Ovary (tissue), 9 donors: Measurements from ENCODE around the gene PLXDC2. TPM values are rescaled to one million over a fixed set of nuclear protein-coding genes. Genes with fewer than 3 reads are reported as not detected.

ENCODE experiments used
- DNase-seq, 5 donors: peaks; one replicate each; pipeline ENCODE4 v3.0.0-alpha.2; 2019 to 2020
- H3K27ac ChIP-seq, 2 donors: fragments of 200-600 bp; one replicate each; pipeline versions ENCODE4 v1.5.1 to v1.8.0; 2019 to 2022
- H3K27me3 ChIP-seq: fragments of 200-600 bp; one replicate; pipeline ENCODE4 v1.8.0; 2022
- H3K36me3 ChIP-seq: fragments of 200-600 bp; sonication (generic); one replicate; pipeline ENCODE4 v1.5.1; 2019
- H3K4me1 ChIP-seq: one replicate; pipeline ENCODE4 v1.8.1; 2013; ENCODE audit warnings: mild to moderate bottlenecking, moderate library complexity; ENCODE audit not compliant: insufficient read depth
- H3K4me3 ChIP-seq: fragments of 200-600 bp; sonication (generic); one replicate; pipeline ENCODE4 v1.5.1; 2017
- H3K9me3 ChIP-seq, 2 donors: fragments of 200-600 bp in 1 of 2; sonication (generic) in 1 of 2; one replicate each; pipeline versions ENCODE4 v1.5.1 to v1.8.1; 2013 to 2019; ENCODE audit warnings: mild to moderate bottlenecking in 1 of 2, moderate library complexity in 1 of 2
- CTCF ChIP-seq, 3 donors: fragments of 450-650 bp in 2 of 3; fragments of 200-600 bp in 1 of 3; IDR thresholded peaks; one replicate each; pipeline versions ENCODE4 v1.5.1 to v1.8.0; 2016 to 2022; ENCODE audit warnings: antibody characterized with exemption in 3 of 3, mild to moderate bottlenecking in 1 of 3
- EP300 ChIP-seq: sonication (generic); formaldehyde crosslinking; IDR thresholded peaks from one replicate; pipeline ENCODE4 v1.6.1; 2017; ENCODE audit warnings: antibody characterized with exemption
- POLR2A ChIP-seq: fragments of 450-650 bp; IDR thresholded peaks from one replicate; pipeline ENCODE4 v1.6.1; 2017; ENCODE audit warnings: antibody characterized with exemption, mild to moderate bottlenecking, moderate library complexity
- WGBS, 3 donors: extraction: QIAGEN DNeasy Blood & Tissue Kit in 1 of 3; methylation state at CpG; one replicate each; pipeline versions ENCODE4 v1.1.5 to v1.1.7; 2013 to 2017; 5-methylcytosine and 5-hydroxymethylcytosine counted together
- intact Hi-C, 4 donors: fragments of 100-400 bp; cut with DNase I; formaldehyde crosslinking; loops; one replicate each; pipeline versions ENCODE4 v1.11.0 to v1.15.1; 2022 to 2023
- polyA plus RNA-seq, 2 donors: library from polyadenylated mRNA; stranded (reverse); fragments of 200-250 nt in 1 of 2; fragments of 350-450 nt in 1 of 2; fragmentation: Illumina TruSeq in 1 of 2; extraction: RNeasy Lipid Tissue Mini Kit (QIAGEN cat#74804) in 1 of 2; gene quantifications; one replicate each; pipeline ENCODE4 v1.2.3, GENCODE V29; 2013 to 2014
- total RNA-seq, 7 donors: library from RNA; depleted of rRNA in 2 of 7; stranded (reverse); fragments of >200 nt in 2 of 7; fragmentation: NEBNext Ultra II Directional in 3 of 7; extraction: Animal tissue kit (Norgen Biotek cat#: 25700) in 3 of 7; gene quantifications; one replicate each; pipeline versions ENCODE4 v1.1.0 to v1.2.4, GENCODE V29; 2016 to 2023
- donor health status: DM: no; HTN: no; CAD: no; lungs with moderate emphysema.
- donor health status: DM: no; HTN: no; CAD: no.
- donor health status: Bipolar disorder and iron deficiency.
- donor health status: DM: yes; HTN: yes; CAD: no.
- donor health status: DM: no; HTN: no; CAD: no.
- donor health status: DM: yes; HTN: yes; CAD: no.

Gene PLXDC2
- total and polyA plus RNA-seq, 9 donors = 13.6 to 76.0 (median 38.0) TPM

GRCh38 chr10:20274571-20274970 is 458.3 kb downstream of the PLXDC2 start:
- Histone ChIP-seq H3K9me3 (no peaks in the 10 kb centered on the region), H3K27me3 (no peaks in the 10 kb centered on the region), H3K4me3 (no peak overlapping the region), H3K27ac (no peak overlapping the region), H3K36me3 (no peaks in the 10 kb centered on the region), H3K4me1 (no peaks in the 10 kb centered on the region)
- no peak for TF ChIP-seq EP300
- TF ChIP-seq POLR2A = no peak
- no peak for TF ChIP-seq CTCF (IDR thresholded peaks at IDR 0.05)
- no peak for DNase-seq
- intact Hi-C loops = no loop called here
- WGBS, 3 donors = 72 to 75% (median 74%) methylated on average over 3 of the region's 3 CpGs

GRCh38 chr10:20276127-20276979 is 460.1 kb downstream of the PLXDC2 start:
- WGBS, 3 donors = 59 to 76% (median 63%) methylated on average over 6 of the region's 6 CpGs
- no peak for DNase-seq
- intact Hi-C loops = no loop called here

GRCh38 chr10:20277820-20278219 is 461.6 kb downstream of the PLXDC2 start:
- no peak overlapping the region for H3K27ac ChIP-seq
- no peak for TF ChIP-seq POLR2A
- no peak for TF ChIP-seq CTCF (IDR thresholded peaks at IDR 0.05)
- no peak for TF ChIP-seq EP300

More at GRCh38 chr10:20276127-20276979, 460.1 kb downstream of the PLXDC2 start:
- no peak overlapping the region for H3K4me3 ChIP-seq
- no peaks in the 10 kb centered on the region for H3K27me3 ChIP-seq
- no peaks in the 10 kb centered on the region for H3K4me1 ChIP-seq
- no peaks in the 10 kb centered on the region for H3K9me3 ChIP-seq
- no peak for TF ChIP-seq CTCF (IDR thresholded peaks at IDR 0.05)
- TF ChIP-seq POLR2A = no peak
- no peak for TF ChIP-seq EP300
- no peak overlapping the region for H3K27ac ChIP-seq
- no peaks in the 10 kb centered on the region for H3K36me3 ChIP-seq

GRCh38 chr10:20281579-20281978 is 465.3 kb downstream of the PLXDC2 start:
- no peak for DNase-seq
- no peak overlapping the region for H3K4me3 ChIP-seq
- H3K9me3 ChIP-seq = no peaks in the 10 kb centered on the region
- TF ChIP-seq POLR2A (no peak), EP300 (no peak), CTCF (IDR thresholded peaks at IDR 0.05) (no peak)
- no peaks in the 10 kb centered on the region for H3K4me1 ChIP-seq
- no peaks in the 10 kb centered on the region for H3K36me3 ChIP-seq
- intact Hi-C loops = no loop called here
- no peaks in the 10 kb centered on the region for H3K27me3 ChIP-seq
- WGBS, 3 donors = 54 to 66% (median 56%) methylated on average over 1 of the region's 1 CpG
- no peak overlapping the region for H3K27ac ChIP-seq

More at GRCh38 chr10:20277820-20278219, 461.6 kb downstream of the PLXDC2 start:
- Histone ChIP-seq H3K4me1 (no peaks in the 10 kb centered on the region), H3K27me3 (no peaks in the 10 kb centered on the region), H3K9me3 (no peaks in the 10 kb centered on the region), H3K4me3 (no peak overlapping the region), H3K36me3 (no peaks in the 10 kb centered on the region)
- intact Hi-C loops = no loop called here
- WGBS, 3 donors = 81 to 85% (median 85%) methylated on average over 3 of the region's 3 CpGs
- no peak for DNase-seq
